Stimulated activated memory B cell treated with anti-CD40 and anti-IgM and Interleukin-4, amounts not matched to agents 10 μg/mL and 1 μg/mL and 100 μg/mL, for 72 hours (primary cell): ENCODE measurements around the gene PIAS3.
"Not testable (repeated sequence)": the region's sequence is repeated elsewhere in the genome, so short reads cannot be mapped to it uniquely, and the experiment has no call there.

Source experiments
- ATAC-seq: fragments of 150-1000 bp; cut with Tn5 transposase; 2 replicates; pipeline ENCODE4 v1.10.0; 2021
- H3K27ac Mint-ChIP-seq: one replicate; pipeline ENCODE4 v1.8.0; 2022; ENCODE audit warnings: mild to moderate bottlenecking, mixed read lengths
- H3K27me3 Mint-ChIP-seq: one replicate; pipeline ENCODE4 v1.8.0; 2022; ENCODE audit warnings: mixed read lengths
- H3K36me3 Mint-ChIP-seq: one replicate; pipeline ENCODE4 v1.8.0; 2022; ENCODE audit warnings: mixed read lengths
- H3K4me1 Mint-ChIP-seq: one replicate; pipeline ENCODE4 v1.8.0; 2022; ENCODE audit warnings: mixed read lengths
- H3K4me3 Mint-ChIP-seq: one replicate; pipeline ENCODE4 v1.8.0; 2022; ENCODE audit warnings: mild to moderate bottlenecking, moderate library complexity, mixed read lengths
- H3K9me3 Mint-ChIP-seq: one replicate; pipeline ENCODE4 v1.8.0; 2022; ENCODE audit warnings: mixed read lengths

The PIAS3 gene

GRCh38 chr1:145849356-145850160 is 9.3 kb downstream of the PIAS3 start:
- no peaks in the 10 kb centered on the region for H3K9me3 Mint-ChIP-seq
- H3K4me3 Mint-ChIP-seq = no peak overlapping the region
- peaks cover 52% of the 10 kb centered on the region for H3K36me3 Mint-ChIP-seq
- peaks cover 9% of the 10 kb centered on the region for H3K4me1 Mint-ChIP-seq
- no peak for ATAC-seq
- no peak overlapping the region for H3K27ac Mint-ChIP-seq
- no peaks in the 10 kb centered on the region for H3K27me3 Mint-ChIP-seq

- no peak overlapping the region for H3K4me3 Mint-ChIP-seq
Measured at GRCh38 chr1:145847827-145848226, 11.1 kb downstream of the PIAS3 start.

GRCh38 chr1:145846201-145846612 is 12.7 kb downstream of the PIAS3 start:
- no peak overlapping the region for H3K27ac Mint-ChIP-seq
- no peaks in the 10 kb centered on the region for H3K9me3 Mint-ChIP-seq
- H3K4me1 Mint-ChIP-seq = peaks cover 9% of the 10 kb centered on the region
- no peaks in the 10 kb centered on the region for H3K27me3 Mint-ChIP-seq
- no peak for ATAC-seq
- H3K4me3 Mint-ChIP-seq = no peak overlapping the region
- peaks cover 35% of the 10 kb centered on the region for H3K36me3 Mint-ChIP-seq

More at GRCh38 chr1:145847827-145848226, 11.1 kb downstream of the PIAS3 start:
- no peaks in the 10 kb centered on the region for H3K27me3 Mint-ChIP-seq
- no peak for ATAC-seq
- no peak overlapping the region for H3K27ac Mint-ChIP-seq
- H3K36me3 Mint-ChIP-seq = peaks cover 36% of the 10 kb centered on the region
- H3K4me1 Mint-ChIP-seq = peaks cover 9% of the 10 kb centered on the region
- H3K9me3 Mint-ChIP-seq = no peaks in the 10 kb centered on the region

- no peaks in the 10 kb centered on the region for H3K27me3 Mint-ChIP-seq
- no peak within 1 kb of the TSS for H3K27ac Mint-ChIP-seq
- H3K36me3 Mint-ChIP-seq = peaks cover 29% of the 10 kb centered on the region
- H3K4me3 Mint-ChIP-seq = no peak within 1 kb of the TSS
- no peaks in the 10 kb centered on the region for H3K9me3 Mint-ChIP-seq
- H3K4me1 Mint-ChIP-seq = peaks cover 9% of the 10 kb centered on the region
- ATAC-seq = peak; percentile 86
Measured at GRCh38 chr1:145845514-145846161, 13.2 kb downstream of the PIAS3 start, which contains the start of gene NUDT17. TSS of gene NUDT17 (plus strand) at chr1:145845630. CDS start at chr1:145845641, 11 bp downstream.

- Mint-ChIP-seq H3K36me3 (peaks cover 25% of the 10 kb centered on the region), H3K9me3 (no peaks in the 10 kb centered on the region), H3K27me3 (no peaks in the 10 kb centered on the region), H3K4me3 (no peak overlapping the region), H3K27ac (no peak overlapping the region), H3K4me1 (peaks cover 9% of the 10 kb centered on the region)
- peak; percentile 95 for ATAC-seq
Measured at GRCh38 chr1:145845144-145845513, 13.8 kb downstream of the PIAS3 start.

GRCh38 chr1:145843031-145843430 is 15.8 kb downstream of the PIAS3 start:
- ATAC-seq = no peak
- H3K4me3 Mint-ChIP-seq = no peak overlapping the region
- H3K36me3 Mint-ChIP-seq = peaks cover 23% of the 10 kb centered on the region
- peaks cover 9% of the 10 kb centered on the region for H3K4me1 Mint-ChIP-seq
- H3K27me3 Mint-ChIP-seq = no peaks in the 10 kb centered on the region
- H3K9me3 Mint-ChIP-seq = no peaks in the 10 kb centered on the region
- H3K27ac Mint-ChIP-seq = no peak overlapping the region

- Mint-ChIP-seq H3K9me3 (no peaks in the 10 kb centered on the region), H3K4me1 (no peaks in the 10 kb centered on the region), H3K27me3 (no peaks in the 10 kb centered on the region), H3K27ac (no peak overlapping the region), H3K36me3 (peaks cover 47% of the 10 kb centered on the region), H3K4me3 (no peak overlapping the region)
- no peak for ATAC-seq
Measured at GRCh38 chr1:145837656-145838055, 21.2 kb downstream of the PIAS3 start.

- not testable (repeated sequence) for ATAC-seq, H3K27me3 Mint-ChIP-seq, H3K4me3 Mint-ChIP-seq, H3K27ac Mint-ChIP-seq, H3K9me3 Mint-ChIP-seq
- Mint-ChIP-seq H3K36me3 (peaks cover 72% of the 10 kb centered on the region), H3K4me1 (peaks cover 11% of the 10 kb centered on the region)
Measured at GRCh38 chr1:145830810-145831209, 28.1 kb downstream of the PIAS3 start.

GRCh38 chr1:145828367-145829026 is 30.4 kb downstream of the PIAS3 start:
- peaks cover 13% of the 10 kb centered on the region for H3K4me1 Mint-ChIP-seq
- no peak for ATAC-seq

GRCh38 chr1:145827966-145828365 is 30.9 kb downstream of the PIAS3 start:
- ATAC-seq = no peak

More at GRCh38 chr1:145828367-145829026, 30.4 kb downstream of the PIAS3 start:
- Mint-ChIP-seq H3K36me3 (peaks cover 71% of the 10 kb centered on the region), H3K4me3 (no peak overlapping the region), H3K27me3 (no peaks in the 10 kb centered on the region), H3K9me3 (no peaks in the 10 kb centered on the region), H3K27ac (peak overlapping the region; percentile 1)

GRCh38 chr1:145826030-145826429 is 32.9 kb downstream of the PIAS3 start:
- peaks cover 49% of the 10 kb centered on the region for H3K36me3 Mint-ChIP-seq
- H3K4me1 Mint-ChIP-seq = peaks cover 13% of the 10 kb centered on the region

More at GRCh38 chr1:145827966-145828365, 30.9 kb downstream of the PIAS3 start:
- H3K9me3 Mint-ChIP-seq = no peaks in the 10 kb centered on the region
- peaks cover 66% of the 10 kb centered on the region for H3K36me3 Mint-ChIP-seq
- H3K27me3 Mint-ChIP-seq = no peaks in the 10 kb centered on the region
- H3K4me3 Mint-ChIP-seq = no peak overlapping the region
- peak overlapping the region; percentile 1 for H3K27ac Mint-ChIP-seq
- H3K4me1 Mint-ChIP-seq = peaks cover 13% of the 10 kb centered on the region

GRCh38 chr1:145824499-145824842 is 34.4 kb downstream of the PIAS3 start:
- Mint-ChIP-seq H3K27me3 (no peaks in the 10 kb centered on the region), H3K27ac (peak overlapping the region; percentile 97), H3K36me3 (peaks cover 35% of the 10 kb centered on the region), H3K9me3 (no peaks in the 10 kb centered on the region), H3K4me1 (peaks cover 13% of the 10 kb centered on the region), H3K4me3 (peak overlapping the region; percentile 99)
- ATAC-seq = no peak

More at GRCh38 chr1:145826030-145826429, 32.9 kb downstream of the PIAS3 start:
- Mint-ChIP-seq H3K27me3 (no peaks in the 10 kb centered on the region), H3K27ac (no peak overlapping the region), H3K9me3 (no peaks in the 10 kb centered on the region), H3K4me3 (no peak overlapping the region)
- no peak for ATAC-seq

GRCh38 chr1:145823565-145824498 is 35.0 kb downstream of the PIAS3 start, which contains the start of the genes POLR3C and RNF115:
TSS of gene POLR3C (plus strand) at chr1:145824200. CDS start at chr1:145825777, 1,577 bp downstream.
TSS of gene RNF115 (minus strand) at chr1:145824095. CDS start at chr1:145823873, 222 bp downstream.
- peak within 1 kb of the TSS; percentile 97 for H3K27ac Mint-ChIP-seq
- peak; percentile 99 for ATAC-seq
- H3K4me1 Mint-ChIP-seq = peaks cover 13% of the 10 kb centered on the region
- no peaks in the 10 kb centered on the region for H3K27me3 Mint-ChIP-seq
- H3K36me3 Mint-ChIP-seq = peaks cover 29% of the 10 kb centered on the region
- peak within 1 kb of the TSS; percentile 99 for H3K4me3 Mint-ChIP-seq
- H3K9me3 Mint-ChIP-seq = no peaks in the 10 kb centered on the region

GRCh38 chr1:145822779-145823331 is 36.0 kb downstream of the PIAS3 start:
- H3K9me3 Mint-ChIP-seq, H3K4me3 Mint-ChIP-seq, H3K4me1 Mint-ChIP-seq, ATAC-seq, H3K27me3 Mint-ChIP-seq: not testable (repeated sequence)
- H3K36me3 Mint-ChIP-seq = peaks cover 19% of the 10 kb centered on the region
- H3K27ac Mint-ChIP-seq = peak overlapping the region; percentile 97
